Measurements from ENCODE around the gene TNNI3K. TPM values are rescaled to one million over a fixed set of nuclear protein-coding genes. Genes with fewer than 3 reads are reported as not detected.

The TNNI3K gene
- total and polyA plus RNA-seq, 2 of the 8 experiments (the other 6 are each of a cell fraction or from before 2014, with no cell fraction given), result 0.41 to 0.48 TPM

DNA sequence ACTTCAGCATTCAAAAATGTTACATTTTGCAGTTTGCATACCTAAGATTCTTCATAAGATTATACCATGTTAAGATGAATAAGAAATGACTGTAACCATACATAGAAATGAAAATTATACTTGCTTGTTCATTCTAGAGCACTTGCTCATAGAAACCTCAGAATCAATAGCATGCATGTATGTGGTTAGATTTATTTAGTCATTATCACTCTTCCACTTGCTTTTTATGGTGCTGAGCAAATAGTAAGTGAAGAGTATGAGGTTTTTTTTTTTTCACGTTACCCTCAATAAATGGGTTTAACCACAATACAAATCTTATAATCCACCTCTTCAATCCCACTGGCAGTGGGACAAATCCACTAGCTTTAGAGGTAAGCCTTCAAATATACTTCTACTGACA lies 192.5 kb downstream of the TNNI3K start:
- Histone ChIP-seq H3K56ac (replicated peaks; ENCODE audit: insufficient read length, low read depth, low read length) (no peak overlapping the region), H3K4me1 (replicated peaks in 1 of 4; ENCODE audit: control insufficient read depth in 3 of 4, insufficient read depth in 4 of 4, low read length in 3 of 4) (no peaks in the 10 kb centered on the region), H3K9me3 (ENCODE audit: insufficient read depth in 2 of 2, low read depth in 1 of 2, low read length in 1 of 2) (no peaks in the 10 kb centered on the region), H2BK120ac (replicated peaks; ENCODE audit: low read depth, low read length) (no peak overlapping the region), H3K14ac (ENCODE audit: insufficient read length) (no peak overlapping the region), H3K4me2 (ENCODE audit: insufficient read depth in 1 of 2, low read depth in 2 of 2, low read length in 2 of 2) (no peak overlapping the region), H3K4me3 (ENCODE audit: extremely low read depth in 1 of 4, insufficient read depth in 2 of 4, low read depth in 3 of 4, low read length in 4 of 4) (no peak overlapping the region), H2BK20ac (ENCODE audit: low read length) (no peak overlapping the region), H4K8ac (ENCODE audit: extremely low read depth, insufficient read depth, low read length) (no peak overlapping the region), H3K79me1 (ENCODE audit: low read depth, low read length) (no peaks in the 10 kb centered on the region), H2AK5ac (ENCODE audit: low read depth, low read length) (no peak overlapping the region), H3K27ac (ENCODE audit: low read depth, low read length) (no peak overlapping the region), H3K23ac (ENCODE audit: insufficient read length) (no peak overlapping the region), H2AFZ (ENCODE audit: low read length) (no peak overlapping the region), H3K4ac (replicated peaks; ENCODE audit: insufficient read length, low read depth, low read length) (no peak overlapping the region), H3K23me2 (ENCODE audit: low read depth, low read length) (no peaks in the 10 kb centered on the region), H2BK5ac (ENCODE audit: low read depth, low read length) (no peak overlapping the region), H3K9ac (replicated peaks in 1 of 4; ENCODE audit: extremely low read depth in 1 of 4, low read depth in 3 of 4, low read length in 3 of 4) (no peak overlapping the region), H2BK15ac (ENCODE audit: low read length) (no peak overlapping the region), H2BK12ac (ENCODE audit: low read depth, low read length) (no peak overlapping the region), H4K20me1 (replicated peaks in 1 of 2; ENCODE audit: control insufficient read depth in 1 of 2, insufficient read depth in 2 of 2, low read length in 2 of 2) (no peaks in the 10 kb centered on the region), H3K27me3 (replicated peaks in 1 of 4; ENCODE audit: control insufficient read depth in 3 of 4, extremely low read depth in 1 of 4, insufficient read depth in 3 of 4, low read length in 3 of 4) (no peaks in the 10 kb centered on the region), H4K91ac (replicated peaks; ENCODE audit: insufficient read length, low read length) (no peak overlapping the region), H3K79me2 (ENCODE audit: control insufficient read depth in 1 of 2, insufficient read depth in 2 of 2, low read length in 2 of 2) (no peaks in the 10 kb centered on the region), H3K36me3 (ENCODE audit: control insufficient read depth in 2 of 4, insufficient read depth in 4 of 4, low read length in 3 of 4) (no peaks in the 10 kb centered on the region), H3K18ac (ENCODE audit: extremely low read depth, low read length) (no peak overlapping the region), H4K5ac (ENCODE audit: insufficient read length, low read depth, low read length) (no peak overlapping the region)
- WGBS, 2 experiments (ENCODE audit: extremely low coverage in 1 of 2, insufficient coverage in 1 of 2, insufficient read length in 1 of 2, insufficient replicate concordance in 2 of 2, low coverage in 1 of 2, low lambda C conversion rate in 2 of 2, missing lambda C conversion rate in 1 of 2), result 86% methylated on average over 1 of the region's 1 CpG; no CpG with 5 or more reads in 1 of the 2 experiments
- FAIRE-seq, result no peak
- DNase-seq (ENCODE audit: low read depth in 1 of 2, low spot score in 2 of 2), result no peak
- ChIA-PET CTCF (ENCODE audit: partially characterized antibody) (no interaction called here), POLR2A (ENCODE audit: partially characterized antibody) (no interaction called here)
- TF ChIP-seq CHD1 (IDR thresholded peaks at IDR 0.05; ENCODE audit: low read depth, low read length) (no peak), JUN (IDR thresholded peaks at IDR 0.05; ENCODE audit: low read depth, low read length) (no peak), HDAC6 (IDR thresholded peaks at IDR 0.05; ENCODE audit: low read depth, low read length) (no peak), BRCA1 (IDR thresholded peaks at IDR 0.05; ENCODE audit: low read depth, low read length) (no peak), TAF1 (IDR thresholded peaks at IDR 0.05; ENCODE audit: low read depth, low read length) (no peak), GABPA (IDR thresholded peaks at IDR 0.05; ENCODE audit: borderline replicate concordance, insufficient read depth, low read length) (no peak), SIN3A (conservative IDR thresholded peaks at IDR 0.05 in 1 of 2, IDR thresholded peaks at IDR 0.05 in 1 of 2; ENCODE audit: low read depth in 1 of 2, low read length in 2 of 2) (no peak), EGR1 (IDR thresholded peaks at IDR 0.05; ENCODE audit: borderline replicate concordance, low read depth, low read length) (no peak)

Data from H1 (cell line).